ENCODE data around the gene CTNNA2.

CTNNA2 gene

DNA sequence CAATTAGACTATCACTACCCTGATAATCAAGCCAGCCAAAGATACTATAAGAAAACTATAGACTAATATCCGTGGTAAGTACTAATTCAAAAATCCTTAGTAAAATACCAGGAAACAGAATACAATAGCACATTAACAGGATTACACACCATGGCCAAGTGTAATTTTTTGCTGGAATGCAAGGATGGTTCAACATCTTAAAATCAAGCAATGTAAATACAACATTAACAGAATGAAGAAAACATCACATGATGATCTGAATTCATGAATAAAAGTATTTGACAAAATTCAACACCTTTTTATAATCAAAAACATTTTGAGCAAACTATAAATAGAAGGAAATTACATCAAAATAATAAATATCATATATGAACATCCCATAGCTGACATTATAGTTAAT, 1142.4 kb downstream of the CTNNA2 start:
- TF ChIP-seq, protein P1, sequence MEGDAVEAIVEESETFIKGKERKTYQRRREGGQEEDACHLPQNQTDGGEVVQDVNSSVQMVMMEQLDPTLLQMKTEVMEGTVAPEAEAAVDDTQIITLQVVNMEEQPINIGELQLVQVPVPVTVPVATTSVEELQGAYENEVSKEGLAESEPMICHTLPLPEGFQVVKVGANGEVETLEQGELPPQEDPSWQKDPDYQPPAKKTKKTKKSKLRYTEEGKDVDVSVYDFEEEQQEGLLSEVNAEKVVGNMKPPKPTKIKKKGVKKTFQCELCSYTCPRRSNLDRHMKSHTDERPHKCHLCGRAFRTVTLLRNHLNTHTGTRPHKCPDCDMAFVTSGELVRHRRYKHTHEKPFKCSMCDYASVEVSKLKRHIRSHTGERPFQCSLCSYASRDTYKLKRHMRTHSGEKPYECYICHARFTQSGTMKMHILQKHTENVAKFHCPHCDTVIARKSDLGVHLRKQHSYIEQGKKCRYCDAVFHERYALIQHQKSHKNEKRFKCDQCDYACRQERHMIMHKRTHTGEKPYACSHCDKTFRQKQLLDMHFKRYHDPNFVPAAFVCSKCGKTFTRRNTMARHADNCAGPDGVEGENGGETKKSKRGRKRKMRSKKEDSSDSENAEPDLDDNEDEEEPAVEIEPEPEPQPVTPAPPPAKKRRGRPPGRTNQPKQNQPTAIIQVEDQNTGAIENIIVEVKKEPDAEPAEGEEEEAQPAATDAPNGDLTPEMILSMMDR (IDR thresholded peaks at IDR 0.05; ENCODE audit: low read depth, low read length): no peak
- no peak for DNase-seq (ENCODE audit: extremely low read depth, low read depth)

DNA sequence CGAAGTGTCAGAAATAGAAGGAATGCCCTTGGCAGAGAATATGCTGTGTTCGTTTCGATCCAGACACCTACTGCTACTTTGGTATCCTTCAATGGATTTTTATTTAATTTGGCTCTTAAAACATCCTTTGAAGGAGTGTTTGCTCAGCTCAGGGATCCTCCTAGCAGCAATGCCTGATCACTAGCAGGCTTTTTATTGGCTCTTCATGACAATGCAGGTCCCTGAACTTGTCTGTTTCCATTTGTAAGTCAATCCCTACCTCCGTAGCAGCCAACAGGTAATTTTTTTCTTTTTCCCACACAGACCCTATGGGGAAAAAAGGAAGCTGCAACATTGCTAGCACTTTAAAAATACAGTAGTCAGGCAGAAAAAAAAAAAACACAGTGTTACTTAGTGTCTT, 1157.9 kb downstream of the CTNNA2 start:
- TF ChIP-seq, protein P1 (IDR thresholded peaks at IDR 0.05; ENCODE audit: low read depth, low read length): no peak
- DNase-seq (ENCODE audit: extremely low read depth, low read depth): no peak

DNA sequence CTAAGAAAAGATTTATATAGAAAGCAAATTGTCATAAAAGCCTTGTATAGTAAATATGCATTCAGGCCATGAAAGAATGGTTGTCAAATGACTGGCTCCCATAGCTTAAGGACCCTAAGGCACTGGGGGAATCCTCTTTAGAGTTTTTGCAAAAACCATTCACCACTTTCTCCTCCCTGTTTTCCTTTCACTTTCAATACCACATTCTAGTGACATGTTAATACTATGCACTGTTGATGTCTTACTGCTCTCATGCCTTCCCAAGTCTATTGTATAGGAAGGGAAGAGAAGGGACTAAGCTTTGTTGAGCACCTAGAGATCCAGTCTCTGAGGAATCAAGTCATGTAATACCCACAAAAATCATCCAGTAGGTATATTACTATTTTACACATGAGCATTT, 1174.7 kb downstream of the CTNNA2 start:
- TF ChIP-seq, protein P1 (IDR thresholded peaks at IDR 0.05; ENCODE audit: low read depth, low read length): no peak
- no peak for DNase-seq (ENCODE audit: extremely low read depth, low read depth)

DNA sequence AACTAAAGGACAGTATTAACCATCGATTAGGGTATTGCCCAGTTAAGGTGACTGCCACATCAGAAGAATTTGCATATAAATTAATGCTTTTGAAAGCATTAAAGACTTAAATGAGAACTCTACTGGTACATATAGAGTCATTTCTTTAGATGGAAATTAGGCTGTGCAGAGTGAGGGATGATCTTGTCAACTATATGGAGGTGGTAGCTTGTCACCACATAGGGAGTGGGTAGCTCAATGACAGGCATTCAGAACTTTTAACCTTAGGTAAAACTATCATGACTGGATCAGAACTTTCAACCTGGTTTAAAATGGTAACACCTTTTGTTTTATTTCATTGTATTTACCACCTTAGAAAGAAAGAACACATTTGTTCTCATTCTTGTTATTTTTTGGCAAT, 1176.3 kb downstream of the CTNNA2 start:
- DNase-seq (ENCODE audit: extremely low read depth, low read depth): no peak
- TF ChIP-seq, protein P1 (IDR thresholded peaks at IDR 0.05; ENCODE audit: low read depth, low read length): no peak
